ENCODE results near the gene FAM131C.

The FAM131C gene

DNA sequence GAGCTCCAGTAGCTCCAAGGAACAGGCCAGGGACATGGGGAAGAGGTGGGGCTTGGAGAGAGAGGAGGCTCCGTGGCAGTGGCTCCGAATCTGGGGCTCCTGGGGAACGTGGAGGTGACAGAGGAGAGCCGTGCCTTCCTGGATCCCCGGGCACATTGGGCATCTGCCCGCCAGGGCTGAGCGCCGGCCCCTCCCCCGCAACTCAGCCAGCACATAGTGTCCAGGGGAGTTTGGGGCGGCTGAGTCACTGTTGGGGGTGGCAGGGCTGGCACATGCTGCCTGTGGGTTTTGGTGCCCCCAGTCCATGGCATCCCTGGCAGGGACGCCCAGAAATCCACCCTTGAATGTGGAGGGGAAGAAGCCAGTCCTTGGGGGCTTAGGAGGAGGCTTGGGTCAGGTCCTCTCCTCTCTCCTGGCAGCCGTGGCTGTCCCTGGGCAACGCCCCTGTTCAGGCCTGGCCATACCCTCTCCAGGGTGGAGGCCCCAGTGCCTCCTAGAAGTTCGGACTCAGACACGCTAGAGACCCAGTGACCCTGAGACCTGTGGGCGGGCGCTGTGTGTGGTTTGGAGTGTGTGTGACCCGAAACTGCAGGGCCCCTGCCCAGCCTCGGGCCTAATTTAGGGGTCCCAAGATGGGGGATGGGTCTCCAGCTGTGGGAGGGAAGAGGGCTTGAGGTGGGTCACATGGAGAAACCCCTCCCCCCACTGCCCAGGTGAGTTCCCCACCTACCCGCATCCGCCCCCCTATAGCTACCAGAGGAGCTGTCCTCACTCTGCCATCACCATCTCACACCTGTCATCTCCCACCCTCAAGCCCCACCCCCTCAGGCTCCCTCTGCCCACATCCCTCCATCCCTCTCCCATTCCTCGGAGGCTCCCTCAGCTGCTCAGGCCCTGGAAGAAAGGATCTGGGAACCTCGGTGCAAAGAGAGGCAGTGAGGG is 57.2 kb downstream of the FAM131C start:
- DNase-seq (ENCODE audit: low read depth): no peak

DNA sequence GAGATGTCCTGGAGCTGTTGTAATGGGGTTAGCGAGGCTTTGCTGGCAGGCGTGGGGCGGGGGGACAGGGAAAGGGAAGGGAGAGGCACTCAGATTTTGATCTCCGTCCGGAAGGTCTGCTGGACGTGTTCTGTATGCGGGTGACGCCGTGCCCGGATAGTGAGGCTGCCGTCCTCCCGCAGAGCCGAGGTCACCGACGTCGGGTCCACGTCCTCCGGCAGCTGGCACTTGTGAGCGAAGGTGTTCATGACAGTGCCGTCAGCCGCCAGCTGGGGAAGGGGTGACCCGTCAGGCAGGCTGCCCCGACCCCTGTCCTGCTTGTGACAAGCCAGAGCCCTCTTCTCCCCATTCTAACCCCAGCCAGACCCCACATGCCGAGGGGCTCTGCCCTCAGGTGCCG is 58.0 kb downstream of the FAM131C start:
- DNase-seq (ENCODE audit: low read depth): no peak

DNA sequence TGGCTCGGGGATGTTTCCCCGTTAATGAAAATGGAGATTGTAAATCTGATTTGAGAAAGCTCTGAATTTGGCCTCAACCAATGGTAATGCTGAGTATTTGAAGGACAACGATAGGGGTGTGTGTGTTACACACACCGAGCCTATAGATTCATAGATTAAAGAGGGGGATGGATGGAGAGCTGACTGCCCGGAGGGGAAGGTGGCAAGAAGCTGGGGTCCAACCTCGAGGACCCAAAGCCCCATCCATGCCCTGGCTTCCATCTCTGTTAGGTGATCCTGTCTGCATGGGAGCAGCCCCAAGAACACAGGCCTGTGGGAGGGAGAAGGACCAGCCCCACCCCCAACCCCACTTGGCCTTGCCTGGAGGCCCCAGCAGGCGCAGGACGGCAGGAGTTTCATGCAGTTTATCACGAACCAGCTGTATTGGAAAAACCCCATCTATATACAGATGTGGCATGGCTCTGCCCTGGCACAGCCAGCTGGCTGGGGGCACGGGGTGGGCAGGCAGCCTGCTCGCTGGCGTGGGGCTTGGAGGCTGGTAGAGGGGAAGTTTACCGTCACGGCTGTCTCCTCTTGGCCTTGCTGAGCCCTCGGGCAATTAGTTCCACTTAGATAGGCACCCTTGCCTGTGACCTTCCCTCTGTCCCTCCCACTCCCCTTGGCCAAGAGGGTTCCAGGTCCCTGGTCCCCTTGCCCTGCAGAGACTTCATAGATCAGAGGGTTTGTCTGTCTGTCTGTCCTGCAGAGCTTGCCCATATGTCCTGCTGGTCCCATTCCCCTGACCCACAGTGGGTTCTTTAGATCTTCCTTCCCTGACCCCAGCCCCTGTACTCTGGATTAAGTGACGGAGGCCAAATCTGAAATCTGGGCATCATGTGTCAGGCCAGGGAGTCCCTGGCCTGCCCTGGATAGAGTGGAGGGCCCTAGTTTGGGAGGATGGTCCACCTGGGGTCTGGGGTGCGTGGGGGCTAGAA is 58.7 kb downstream of the FAM131C start:
- no peak for DNase-seq (ENCODE audit: low read depth)

DNA sequence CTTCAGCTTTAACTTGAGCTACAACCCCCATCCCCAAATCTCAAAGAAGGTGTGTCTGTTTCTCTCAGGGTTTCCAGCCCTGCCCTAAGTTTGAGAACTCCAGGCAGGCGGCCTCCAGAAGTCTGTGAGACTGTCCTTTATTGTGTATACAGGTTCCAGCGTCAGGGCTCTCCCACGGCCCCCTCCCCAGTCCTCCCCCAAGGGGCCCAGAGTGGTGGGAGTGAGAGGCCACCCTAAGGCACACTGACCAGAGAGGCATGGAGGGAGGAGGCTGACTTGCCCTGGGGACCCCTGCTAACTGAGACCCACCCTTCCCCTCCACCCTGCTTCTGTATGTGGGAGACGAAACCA is 59.6 kb downstream of the FAM131C start:
- no peak for DNase-seq (ENCODE audit: low read depth)

DNA sequence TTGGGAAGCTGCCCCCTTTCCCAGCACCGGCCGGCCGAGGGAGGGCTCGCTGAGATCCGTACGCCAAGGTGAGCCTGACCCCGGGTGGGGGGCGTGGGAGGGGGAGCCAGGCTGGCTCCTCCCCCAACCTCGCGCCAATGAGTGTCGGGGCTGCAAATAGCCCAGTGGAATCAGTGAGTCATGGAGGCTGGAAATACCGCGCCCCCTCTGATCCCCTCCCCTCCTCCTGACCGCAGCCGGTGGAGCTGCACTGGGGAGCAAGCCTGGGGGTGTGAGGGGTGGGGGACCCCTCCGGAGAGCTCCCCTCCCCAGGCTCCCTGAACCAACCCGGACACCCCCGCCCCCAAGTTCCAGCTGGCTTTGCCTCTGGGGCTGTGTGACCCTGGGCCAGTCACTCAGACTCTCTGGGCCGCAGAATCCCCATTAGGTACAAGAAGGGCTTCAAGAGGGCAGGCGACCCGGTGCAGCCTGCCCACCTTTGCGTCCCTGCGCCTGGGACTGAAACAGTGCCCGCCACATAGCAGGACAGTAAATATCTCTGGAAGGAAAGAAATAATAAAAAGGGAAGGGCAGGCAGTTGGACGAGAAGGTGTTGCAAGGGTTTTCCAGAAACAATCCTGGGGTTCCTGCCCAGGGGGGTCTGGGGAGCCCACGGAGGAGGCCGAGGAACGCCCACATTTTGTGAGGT is 60.1 kb downstream of the FAM131C start:
- DNase-seq (ENCODE audit: low read depth): peak; percentile 68

DNA sequence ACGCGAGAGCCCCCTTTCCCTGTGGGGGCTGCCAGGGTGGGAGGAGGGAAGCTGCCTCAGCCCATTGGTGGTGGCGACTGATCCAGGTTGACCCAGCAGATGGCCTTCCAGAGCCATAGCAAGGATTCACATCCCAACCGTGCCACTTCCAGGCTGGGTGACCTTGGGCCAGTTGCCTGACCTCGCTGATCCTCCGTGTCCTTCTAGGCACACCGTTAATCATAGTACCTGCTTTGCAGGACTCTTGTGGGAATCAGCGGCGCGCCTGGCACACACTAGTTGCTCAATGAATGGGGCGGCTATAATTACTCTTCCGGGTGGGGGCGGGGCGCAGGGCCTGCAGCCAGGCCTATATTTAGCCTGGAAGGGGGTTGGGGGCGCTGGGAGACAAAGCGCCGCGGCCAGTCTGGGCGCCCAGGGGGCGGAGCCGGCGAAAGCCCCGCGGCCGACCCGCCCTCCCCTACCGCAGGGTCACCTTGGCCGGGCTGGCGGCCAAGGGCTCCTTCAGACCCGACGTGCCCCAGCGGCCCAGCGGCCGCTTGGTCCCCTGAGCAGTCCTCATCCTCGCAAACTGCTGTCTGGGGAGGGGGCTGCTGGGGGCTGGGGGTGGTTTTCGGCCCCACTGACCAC is 60.7 kb downstream of the FAM131C start:
- DNase-seq (ENCODE audit: low read depth): peak; percentile 40

DNA sequence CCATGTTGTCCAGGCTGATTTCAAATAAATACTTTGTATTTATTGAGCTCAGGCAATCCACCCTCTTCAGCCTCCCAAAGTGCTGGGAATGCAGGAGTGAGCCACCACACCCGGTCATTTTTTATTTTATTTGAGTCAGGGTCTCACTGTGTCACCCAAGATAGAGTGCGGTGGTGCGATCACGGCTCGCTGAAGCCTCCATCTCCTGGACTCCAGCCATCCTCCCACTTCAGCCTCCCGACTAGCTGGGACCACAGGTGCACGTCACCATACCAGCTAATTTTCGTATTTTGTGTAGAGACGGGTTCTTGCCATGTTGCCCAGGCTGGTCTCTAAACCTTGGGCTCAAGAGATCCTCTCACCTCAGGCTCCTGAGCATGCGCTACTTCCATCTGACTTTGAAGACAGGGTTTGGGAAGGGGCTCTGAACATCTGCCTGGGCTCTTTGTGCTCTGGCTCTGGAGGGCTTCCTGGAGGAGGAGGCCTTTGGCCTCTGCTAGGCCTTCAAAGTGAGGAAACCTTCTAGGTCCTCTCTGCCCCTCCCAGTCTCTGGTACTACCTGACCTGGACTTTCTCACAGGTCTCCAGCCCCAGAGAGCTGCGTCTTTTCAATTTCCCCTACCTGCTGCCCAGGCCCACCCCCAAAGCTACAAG is 61.4 kb downstream of the FAM131C start:
- no peak for DNase-seq (ENCODE audit: low read depth)

DNA sequence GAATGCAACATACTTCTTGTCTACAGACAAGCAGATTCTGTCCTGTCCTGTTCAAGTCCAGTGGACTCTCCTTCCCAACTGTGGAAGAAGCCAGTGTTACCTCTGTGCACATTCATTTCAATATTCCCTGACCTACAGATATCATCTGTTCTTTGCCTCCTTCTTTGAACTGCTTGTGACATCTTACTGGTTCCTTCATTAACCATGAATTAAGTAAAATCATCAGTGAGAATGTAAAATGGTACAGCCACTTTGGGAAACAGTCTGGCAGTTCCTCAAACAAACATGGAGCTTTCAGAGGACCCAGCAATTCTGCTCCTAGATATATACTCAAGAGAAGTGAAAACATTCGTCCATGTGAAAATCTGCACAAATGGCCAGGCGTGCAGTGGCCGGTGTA is 62.6 kb downstream of the FAM131C start:
- no peak for DNase-seq (ENCODE audit: low read depth)

DNA sequence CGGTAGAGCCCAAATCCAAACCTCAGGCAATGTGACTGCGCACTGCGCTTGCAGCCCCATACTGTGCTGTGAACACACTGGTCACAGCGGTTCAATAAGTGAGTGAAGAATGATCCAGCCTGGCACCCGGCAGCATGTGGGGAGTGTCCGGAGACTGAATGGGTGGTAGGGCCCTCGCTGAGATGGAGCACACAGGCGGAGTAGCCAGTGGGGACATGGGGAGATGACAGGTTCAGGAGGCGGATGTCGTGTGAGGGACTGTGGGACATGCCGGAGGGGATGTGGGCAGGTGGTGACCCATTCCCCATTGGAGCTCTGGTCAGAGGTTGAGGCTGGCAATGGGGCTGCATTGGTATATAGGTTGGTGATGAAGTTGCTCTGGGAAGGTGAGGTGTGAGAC is 63.8 kb downstream of the FAM131C start:
- no peak for DNase-seq (ENCODE audit: low read depth)

DNA sequence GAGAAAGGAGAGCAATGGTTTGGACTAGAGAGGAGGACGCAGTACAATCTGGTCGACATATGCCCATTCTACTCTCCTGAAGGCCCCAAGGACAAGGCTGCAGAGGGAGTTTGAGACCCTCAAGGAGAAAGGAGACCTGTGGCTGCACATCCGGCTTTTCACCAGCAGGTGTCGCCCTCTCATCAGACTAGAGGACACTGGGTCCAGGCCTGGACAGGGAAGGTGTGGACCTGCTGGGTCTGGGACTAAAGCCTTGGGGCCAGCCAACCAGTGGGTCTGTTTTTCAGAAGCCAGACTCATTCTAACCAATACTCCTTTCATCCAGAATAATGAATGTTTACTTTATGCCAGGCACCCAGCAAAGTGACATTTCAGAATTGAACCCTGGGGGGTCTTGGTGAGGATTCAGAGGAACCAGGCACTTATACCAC is 64.4 kb downstream of the FAM131C start:
- DNase-seq (ENCODE audit: low read depth): peak; percentile 33

Data from stromal cell of bone marrow (primary cell).